ENCODE data around the gene TMCC2. TPM values are rescaled to one million over a fixed set of nuclear protein-coding genes. Genes with fewer than 3 reads are reported as not detected.

Gene TMCC2
- total RNA-seq, 2 donors from 2014 or later, result 1.5 to 10.6 TPM

DNA sequence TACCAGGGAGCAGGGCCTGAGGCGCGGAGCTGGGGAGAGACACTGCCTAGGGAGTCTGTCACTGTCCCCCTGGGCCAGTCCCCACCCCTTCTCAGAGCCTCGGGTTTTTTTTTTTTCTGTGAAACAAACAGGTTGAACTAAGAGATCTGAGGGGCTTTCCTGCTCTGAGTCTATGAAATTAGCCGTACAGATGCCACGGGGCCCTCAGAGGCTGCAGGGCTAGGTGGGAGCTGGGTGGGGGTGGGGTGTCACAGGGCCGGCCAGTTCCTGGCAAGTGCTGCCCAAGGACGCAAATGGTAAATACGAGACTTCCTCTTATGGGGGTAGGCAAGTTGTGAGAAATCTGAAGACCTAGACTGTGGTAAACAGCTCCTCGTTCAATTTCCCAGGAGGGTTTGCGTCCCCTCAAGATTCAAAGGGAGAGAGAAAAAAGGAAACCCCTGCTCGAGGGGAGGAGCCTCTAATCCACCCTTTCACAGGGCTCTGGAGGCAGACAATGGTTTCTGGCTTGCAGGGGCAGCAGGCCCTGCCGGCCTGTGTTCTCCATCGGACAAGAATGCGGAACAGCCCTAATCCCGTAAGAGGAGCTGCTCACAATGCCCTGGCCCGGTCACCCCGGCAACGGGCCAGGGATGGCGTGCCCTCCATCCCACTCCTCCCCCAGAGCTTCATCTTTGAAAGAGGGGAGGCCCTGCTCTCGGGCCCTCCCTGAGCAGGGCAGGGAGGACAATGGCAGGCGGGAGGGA lies 86.0 kb downstream of the TMCC2 start:
- Histone ChIP-seq H3K36me3 (peaks cover 0 to 9% of the 10 kb centered on the region in 2 donors), H3K9me3 (no peaks in the 10 kb centered on the region), H3K27me3 (replicated peaks; ENCODE audit: insufficient read depth) (no peaks in the 10 kb centered on the region), H3K4me3 (no peak overlapping the region), H3K4me1 (replicated peaks) (peaks cover 31% of the 10 kb centered on the region), H3K27ac (peak overlapping the region; percentile 50 to 54)
- DNase-seq (ENCODE audit: low spot score), result peak; percentile 35
- WGBS, result 10% methylated on average over 21 of the region's 21 CpGs
- intact Hi-C loops (cut with DNase I), result no loop called here
- TF ChIP-seq POLR2A (IDR thresholded peaks at IDR 0.05) (peak; percentile 4), POLR2AphosphoS5 (IDR thresholded peaks at IDR 0.05) (peak; percentile 33)
- TF ChIP-seq, protein P1, sequence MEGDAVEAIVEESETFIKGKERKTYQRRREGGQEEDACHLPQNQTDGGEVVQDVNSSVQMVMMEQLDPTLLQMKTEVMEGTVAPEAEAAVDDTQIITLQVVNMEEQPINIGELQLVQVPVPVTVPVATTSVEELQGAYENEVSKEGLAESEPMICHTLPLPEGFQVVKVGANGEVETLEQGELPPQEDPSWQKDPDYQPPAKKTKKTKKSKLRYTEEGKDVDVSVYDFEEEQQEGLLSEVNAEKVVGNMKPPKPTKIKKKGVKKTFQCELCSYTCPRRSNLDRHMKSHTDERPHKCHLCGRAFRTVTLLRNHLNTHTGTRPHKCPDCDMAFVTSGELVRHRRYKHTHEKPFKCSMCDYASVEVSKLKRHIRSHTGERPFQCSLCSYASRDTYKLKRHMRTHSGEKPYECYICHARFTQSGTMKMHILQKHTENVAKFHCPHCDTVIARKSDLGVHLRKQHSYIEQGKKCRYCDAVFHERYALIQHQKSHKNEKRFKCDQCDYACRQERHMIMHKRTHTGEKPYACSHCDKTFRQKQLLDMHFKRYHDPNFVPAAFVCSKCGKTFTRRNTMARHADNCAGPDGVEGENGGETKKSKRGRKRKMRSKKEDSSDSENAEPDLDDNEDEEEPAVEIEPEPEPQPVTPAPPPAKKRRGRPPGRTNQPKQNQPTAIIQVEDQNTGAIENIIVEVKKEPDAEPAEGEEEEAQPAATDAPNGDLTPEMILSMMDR (IDR thresholded peaks at IDR 0.05), result no peak

DNA sequence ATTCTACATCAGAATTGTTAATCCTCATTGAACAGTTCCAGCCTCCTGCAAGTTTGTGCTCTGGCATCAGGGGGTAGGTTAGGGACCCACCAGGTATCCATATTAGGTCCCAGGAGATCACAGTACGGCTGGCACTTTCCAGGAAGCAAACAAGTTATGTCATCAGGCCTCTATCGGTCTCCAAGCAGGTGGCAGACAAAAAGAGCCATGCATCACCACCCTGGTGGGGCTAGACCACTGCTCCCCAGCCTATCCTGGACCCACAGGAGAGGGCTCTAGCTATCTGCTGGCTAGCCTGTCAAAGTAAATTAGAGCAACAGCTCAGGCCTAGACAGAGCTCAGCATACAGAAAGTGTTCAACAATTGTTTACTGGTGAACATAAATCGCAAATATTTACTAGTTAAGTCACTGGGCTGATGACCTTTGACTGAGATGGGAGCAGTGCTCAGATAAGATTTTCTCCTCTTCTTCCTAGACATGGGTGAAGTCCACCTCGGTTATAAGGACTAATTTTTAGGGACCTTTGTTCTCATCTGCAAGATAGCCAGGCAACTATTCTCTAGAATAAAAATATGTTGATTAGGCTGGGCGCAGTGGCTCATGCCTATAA lies 87.4 kb downstream of the TMCC2 start:
- Histone ChIP-seq H3K4me3 (no peak overlapping the region), H3K36me3 (peaks cover 0 to 9% of the 10 kb centered on the region in 2 donors), H3K27ac (no peak overlapping the region), H3K4me1 (replicated peaks) (peaks cover 38% of the 10 kb centered on the region), H3K27me3 (replicated peaks; ENCODE audit: insufficient read depth) (no peaks in the 10 kb centered on the region), H3K9me3 (no peaks in the 10 kb centered on the region)
- WGBS, result 90% methylated on average over 5 of the region's 5 CpGs
- TF ChIP-seq POLR2A (IDR thresholded peaks at IDR 0.05) (no peak), POLR2AphosphoS5 (IDR thresholded peaks at IDR 0.05) (no peak)
- TF ChIP-seq, protein P1 (IDR thresholded peaks at IDR 0.05), result no peak
- intact Hi-C loops (cut with DNase I), result no loop called here
- DNase-seq (ENCODE audit: low spot score), result no peak

DNA sequence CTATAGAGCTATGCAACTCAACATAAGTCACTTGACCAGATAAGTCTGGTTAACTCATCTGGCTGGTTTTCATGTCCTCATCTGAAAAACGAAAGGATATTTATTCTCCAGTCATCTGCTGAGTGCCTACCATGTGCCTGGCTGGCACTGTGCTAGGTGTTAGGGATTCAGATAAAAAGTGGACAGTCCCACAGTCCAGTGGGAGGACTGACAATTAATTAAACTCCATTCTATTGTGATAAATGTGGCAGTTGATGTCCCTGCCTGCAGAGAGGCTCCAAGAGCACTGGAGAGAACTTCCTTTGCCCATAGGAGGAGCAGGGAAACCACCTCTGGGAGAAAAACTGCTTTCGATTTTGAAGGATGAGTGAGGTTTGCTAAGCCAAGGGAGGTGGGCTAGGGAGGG lies 88.4 kb downstream of the TMCC2 start:
- Histone ChIP-seq H3K27ac (no peak overlapping the region), H3K4me1 (replicated peaks) (peaks cover 38% of the 10 kb centered on the region), H3K9me3 (no peaks in the 10 kb centered on the region), H3K36me3 (peaks cover 0 to 3% of the 10 kb centered on the region in 2 donors), H3K27me3 (replicated peaks; ENCODE audit: insufficient read depth) (no peaks in the 10 kb centered on the region), H3K4me3 (no peak overlapping the region)
- TF ChIP-seq, protein P1 (IDR thresholded peaks at IDR 0.05), result no peak
- TF ChIP-seq POLR2A (IDR thresholded peaks at IDR 0.05) (no peak), POLR2AphosphoS5 (IDR thresholded peaks at IDR 0.05) (no peak)
- intact Hi-C loops (cut with DNase I), result no loop called here
- 22% methylated on average over 2 of the region's 2 CpGs for WGBS
- DNase-seq (ENCODE audit: low spot score), result no peak

DNA sequence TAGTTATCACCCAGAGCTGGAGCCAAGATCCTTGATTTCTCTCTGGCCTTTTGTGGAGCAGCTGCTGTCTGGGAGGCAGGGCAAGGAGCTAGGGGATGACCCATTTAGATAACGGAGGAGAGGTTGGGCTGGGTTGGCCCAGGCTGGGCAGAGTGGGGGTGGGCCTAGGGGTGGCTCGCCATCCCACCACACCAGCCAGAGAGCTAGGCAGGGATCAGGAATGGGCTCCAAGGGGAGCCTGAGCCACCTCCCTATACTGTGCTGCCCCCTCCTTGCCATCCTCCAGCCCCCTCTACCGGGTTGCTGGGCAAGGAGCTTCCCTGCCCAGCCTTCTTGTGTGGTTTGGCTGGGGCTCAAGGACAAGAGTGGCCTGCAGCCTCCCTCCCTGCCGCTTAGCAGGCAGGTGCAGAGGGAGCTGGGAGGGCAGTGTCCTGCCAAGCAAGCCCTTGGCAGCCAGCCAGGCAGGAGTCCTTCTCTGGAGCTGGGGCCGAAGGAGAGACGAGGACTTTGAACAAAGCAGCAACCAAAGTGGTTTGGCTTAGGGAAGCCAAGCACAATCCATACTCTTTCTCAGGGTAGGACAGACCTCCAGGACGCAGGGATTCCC lies 89.7 kb downstream of the TMCC2 start:
- H3K4me1 ChIP-seq (replicated peaks), result peaks cover 38% of the 10 kb centered on the region
- H3K36me3 ChIP-seq, result no peaks in the 10 kb centered on the region
- intact Hi-C loops (cut with DNase I), result no loop called here
- H3K27ac ChIP-seq, result peak overlapping the region; percentile 26 to 61
- DNase-seq (ENCODE audit: low spot score), result peak; percentile 88
- H3K4me3 ChIP-seq, result no peak overlapping the region
- WGBS, result 22% methylated on average over 7 of the region's 7 CpGs
- no peaks in the 10 kb centered on the region for H3K27me3 ChIP-seq (replicated peaks; ENCODE audit: insufficient read depth)
- TF ChIP-seq, protein P1 (IDR thresholded peaks at IDR 0.05), result peak in 1 of 4 experiments; percentile 22
- TF ChIP-seq POLR2A (IDR thresholded peaks at IDR 0.05) (no peak), POLR2AphosphoS5 (IDR thresholded peaks at IDR 0.05) (peak; percentile 92)
- no peaks in the 10 kb centered on the region for H3K9me3 ChIP-seq

Measured in prostate gland (tissue), 2 donors.